ENCODE results near the gene NWD2.
A peak's percentile ranks its signal among the peaks of the same experiment; 100 is the strongest.

Gene NWD2

GRCh38 chr4:37443137-37443536 lies 198.6 kb downstream of the NWD2 start:
- DNase-seq: no peak

GRCh38 chr4:37445023-37445422 lies 200.5 kb downstream of the NWD2 start:
- DNase-seq: no peak

DNA sequence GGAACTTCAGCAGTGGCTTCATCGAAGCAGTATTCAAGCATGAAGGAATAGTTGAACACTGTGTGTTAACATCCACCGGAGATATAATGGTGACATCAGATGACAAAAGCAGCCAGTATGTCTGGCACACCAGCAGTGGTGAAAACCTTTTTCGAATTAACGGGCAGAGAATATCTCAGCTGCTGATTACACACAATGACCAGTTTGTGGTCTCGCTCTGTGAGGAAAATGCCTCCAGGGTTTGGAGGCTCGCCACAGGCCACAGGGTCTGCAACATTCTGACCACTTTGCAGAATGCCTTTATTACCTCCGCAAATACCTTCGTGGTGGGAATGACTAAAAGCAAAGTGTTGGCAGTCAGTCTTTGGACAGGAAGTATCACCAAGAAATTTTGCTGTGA lies 201.5 kb downstream of the NWD2 start:
- DNase-seq: no peak

- no peak for DNase-seq
Measured at GRCh38 chr4:37447886-37448285, 203.3 kb downstream of the NWD2 start.

DNA sequence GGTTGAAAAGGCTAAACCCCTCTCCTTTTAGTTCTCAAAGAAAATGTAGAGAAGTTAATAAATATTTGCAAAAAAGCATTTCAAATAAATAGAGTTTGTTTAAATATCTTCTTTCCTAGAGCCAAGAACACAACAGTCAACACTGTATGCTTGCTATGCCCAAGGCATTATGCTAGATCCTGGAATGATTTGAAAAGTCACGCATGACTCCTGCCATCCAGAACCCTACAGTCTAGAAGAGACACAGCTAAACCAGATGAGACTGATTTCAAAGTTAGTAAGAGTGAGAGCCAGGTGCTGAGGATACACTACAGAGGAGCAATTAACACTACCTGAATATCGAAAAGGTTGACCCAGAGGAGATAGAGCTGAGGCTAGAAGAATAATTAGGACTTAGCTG lies 205.8 kb downstream of the NWD2 start:
- no peak for DNase-seq

DNA sequence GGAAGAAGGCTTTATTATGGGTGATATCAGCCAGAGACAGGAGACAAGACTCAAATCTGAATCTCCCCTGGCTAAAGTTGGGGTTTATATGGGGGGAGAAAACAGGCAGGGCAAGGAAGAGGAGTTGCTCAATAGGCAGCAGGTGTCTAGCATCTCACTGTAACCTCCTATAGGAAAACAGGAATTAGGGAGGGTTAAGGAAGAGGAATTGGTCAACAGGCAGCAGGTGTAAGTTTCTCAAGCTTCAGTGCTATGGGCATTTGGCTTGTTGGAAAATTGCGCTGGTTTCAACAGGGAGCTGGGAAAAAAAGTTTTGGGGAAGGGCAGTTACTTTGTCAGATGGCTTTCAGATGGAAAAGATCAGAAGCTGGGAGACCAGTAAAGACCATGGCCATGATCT lies 206.4 kb downstream of the NWD2 start:
- DNase-seq: no peak

DNA sequence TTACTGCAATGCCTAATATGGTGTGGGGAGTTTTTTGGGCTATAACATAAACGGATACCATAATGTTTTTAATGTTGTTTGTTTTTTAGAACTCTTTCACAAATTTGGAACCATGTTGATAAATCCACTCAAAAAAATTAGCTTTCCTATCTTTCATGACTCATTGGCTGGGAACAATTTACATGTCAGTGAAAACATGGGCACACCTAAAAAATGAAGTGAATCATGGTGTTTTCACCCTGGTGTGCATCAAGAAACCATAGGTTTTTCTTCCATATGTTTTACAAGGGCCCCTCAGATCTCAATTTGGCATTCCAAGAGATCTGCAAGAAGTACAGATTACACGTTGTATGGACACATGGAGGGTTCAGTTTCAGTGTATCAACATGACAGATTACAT lies 207.1 kb downstream of the NWD2 start:
- DNase-seq: no peak

GRCh38 chr4:37452952-37453280 lies 208.4 kb downstream of the NWD2 start:
- peak; percentile 25 to 48 for DNase-seq

DNA sequence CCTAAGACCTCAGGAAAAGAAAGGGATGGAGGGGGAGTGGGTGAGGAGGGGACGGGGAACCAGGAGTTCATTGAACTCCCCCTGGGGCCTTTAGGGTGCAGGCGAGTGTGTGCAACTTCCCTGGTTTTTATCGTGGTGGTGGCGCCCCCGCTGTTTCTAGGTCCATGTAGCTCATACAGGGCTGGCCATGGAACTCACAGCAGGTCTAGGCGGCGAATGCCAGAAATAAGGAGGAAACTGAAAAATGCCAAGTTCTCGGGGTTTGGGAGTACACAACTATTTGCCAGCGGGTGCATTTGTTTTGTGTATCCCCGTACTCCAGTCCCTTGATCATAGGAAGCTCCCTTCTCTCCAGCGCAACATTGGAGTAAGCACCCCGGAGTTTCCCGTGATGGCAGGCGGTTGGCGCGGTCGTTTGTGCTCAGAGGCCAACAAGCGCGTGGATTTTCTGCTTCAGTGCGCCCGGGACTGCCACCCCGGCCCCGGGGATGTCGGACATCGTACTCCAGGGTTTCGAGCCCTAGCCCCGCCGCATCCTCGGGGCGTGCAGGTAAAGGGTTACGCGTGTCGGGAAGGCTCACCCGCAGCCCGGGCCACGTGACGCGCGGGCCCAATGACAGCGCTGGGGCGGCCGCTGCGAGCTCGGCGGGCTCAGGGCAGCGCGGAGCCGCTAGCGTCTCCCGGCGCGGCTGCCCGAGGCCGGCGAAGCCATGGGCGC lies 208.9 kb downstream of the NWD2 start:
- DNase-seq: peak; percentile 42 to 51

DNA sequence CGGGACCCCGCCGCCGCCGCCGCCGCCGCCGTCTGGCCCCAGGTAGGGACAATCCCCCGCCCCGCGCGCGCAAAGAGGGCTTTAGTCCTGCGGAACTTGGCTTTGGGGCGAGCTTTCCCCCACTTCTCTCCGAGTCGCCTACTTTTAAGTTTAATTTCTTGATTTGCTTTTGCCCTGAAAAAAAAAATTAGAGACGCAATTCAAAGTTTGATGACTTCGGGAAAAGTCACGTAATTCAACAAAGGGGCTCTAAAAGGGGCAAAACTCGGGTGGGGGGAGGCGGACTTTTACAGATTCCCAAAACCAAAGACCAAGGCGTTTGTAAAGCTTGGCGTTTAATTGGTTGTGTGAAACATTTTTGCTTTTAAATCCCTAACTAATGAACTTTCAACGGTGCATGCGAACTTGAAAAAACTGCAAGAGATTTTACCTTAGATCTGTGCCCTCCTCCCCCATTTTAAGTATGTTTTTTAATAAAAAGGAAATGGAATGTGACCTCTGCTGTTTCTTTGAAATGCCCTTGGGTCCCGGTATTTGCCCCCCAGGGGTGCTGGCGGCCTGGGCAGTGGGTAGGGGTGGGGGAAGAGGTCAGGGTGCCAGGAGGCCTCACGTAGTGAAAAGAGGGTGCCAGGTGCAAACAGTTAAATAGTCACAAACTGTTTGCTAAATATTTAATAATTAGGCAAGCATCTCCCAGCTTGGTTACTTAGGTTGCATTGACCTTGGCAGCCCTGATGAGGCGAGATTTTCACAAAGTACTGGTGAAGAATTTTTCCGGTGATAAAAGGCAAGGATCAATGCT lies 209.7 kb downstream of the NWD2 start:
- no peak for DNase-seq

GRCh38 chr4:37455301-37456131 lies 211.0 kb downstream of the NWD2 start:
- DNase-seq: no peak

GRCh38 chr4:37461801-37462200 lies 217.3 kb downstream of the NWD2 start:
- DNase-seq: no peak

- DNase-seq: no peak
Measured at GRCh38 chr4:37463033-37463856, 218.7 kb downstream of the NWD2 start.

GRCh38 chr4:37464373-37465128 lies 220.0 kb downstream of the NWD2 start:
- no peak for DNase-seq

GRCh38 chr4:37465296-37465695 lies 220.8 kb downstream of the NWD2 start:
- no peak for DNase-seq

DNA sequence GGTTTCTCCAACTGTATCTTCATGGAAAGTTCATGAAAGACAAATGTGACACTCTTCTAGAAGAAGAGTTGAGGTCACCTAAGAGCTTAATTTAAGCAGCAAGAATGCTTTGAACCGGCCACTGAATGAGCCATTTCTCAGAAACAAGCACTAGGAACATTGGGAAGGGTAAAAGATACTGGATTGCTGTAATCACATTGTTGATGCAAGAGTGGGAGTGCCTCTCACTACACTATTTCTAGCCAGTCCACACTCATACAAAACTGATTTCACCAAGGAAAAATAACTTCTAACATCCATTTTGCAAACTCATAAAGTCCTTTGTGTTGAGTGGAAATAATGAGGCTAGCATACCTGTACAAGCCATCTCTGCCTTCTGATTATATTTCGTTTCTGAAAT lies 221.3 kb downstream of the NWD2 start:
- DNase-seq: no peak

GRCh38 chr4:37467223-37467622 lies 222.7 kb downstream of the NWD2 start:
- no peak for DNase-seq

- no peak for DNase-seq
Measured at GRCh38 chr4:37467824-37468223, 223.3 kb downstream of the NWD2 start.

- no peak for DNase-seq
Measured at GRCh38 chr4:37469286-37469685, 224.7 kb downstream of the NWD2 start.

DNA sequence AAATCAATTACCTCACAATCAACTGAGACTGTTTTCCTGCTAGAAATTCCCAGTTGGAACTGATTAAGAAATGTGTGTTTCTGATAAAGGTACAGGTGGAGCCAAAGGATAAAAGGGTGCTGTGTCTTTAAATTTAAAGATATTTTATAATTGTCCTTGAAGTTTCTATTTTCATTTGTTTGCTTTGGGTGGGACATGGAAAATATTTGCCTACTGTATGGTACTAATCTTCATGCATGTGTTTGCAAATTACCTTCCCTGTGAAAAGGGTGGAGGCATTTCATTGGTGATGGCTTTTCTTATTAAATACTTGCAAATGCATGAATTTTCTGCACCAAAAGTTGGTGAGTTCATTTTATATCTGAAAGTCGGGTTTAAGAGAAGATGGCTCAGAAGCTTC lies 225.7 kb downstream of the NWD2 start:
- no peak for DNase-seq

- no peak for DNase-seq
Measured at GRCh38 chr4:37471093-37471492, 226.6 kb downstream of the NWD2 start.

DNA sequence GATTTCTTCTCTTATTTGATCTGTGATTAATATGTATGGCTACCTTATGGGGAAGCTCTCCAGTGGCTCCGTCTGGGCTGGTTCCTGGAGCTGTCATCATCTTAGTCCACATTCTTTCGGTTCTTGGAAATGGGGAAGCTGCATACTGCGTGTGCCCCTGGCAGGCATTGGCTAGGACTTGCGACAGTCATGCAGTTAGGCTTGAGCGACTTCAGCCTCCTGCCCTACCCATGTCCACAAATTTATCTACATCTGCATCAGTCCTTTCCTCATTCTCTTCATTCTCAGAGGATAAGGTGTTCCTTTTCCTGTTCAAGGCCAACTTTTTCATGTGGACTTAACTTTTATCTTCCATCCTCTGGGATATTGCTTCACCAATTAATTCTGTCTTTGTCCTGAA lies 227.4 kb downstream of the NWD2 start:
- no peak for DNase-seq

Data from activated CD4-positive, alpha-beta T cell treated with anti-CD3 and anti-CD28 coated beads, Interleukin-2, amount 50 U/mL, for 48 hours (primary cell).